Prostate gland (tissue), 2 donors: ENCODE data around the gene CRIP3.

ENCODE experiments used
- CTCF ChIP-seq, 4 experiments: fragments of 200-600 bp in 2 of 4; fragments of 450-650 bp in 2 of 4; sonication (generic) in 2 of 4; IDR thresholded peaks; 1 replicate in 3 of 4; 2 replicates in 1 of 4; pipeline ENCODE4 v1.5.1; 2016 to 2019; ENCODE audit warnings: antibody characterized with exemption in 4 of 4, mild to moderate bottlenecking in 2 of 4, moderate library complexity in 2 of 4
- POLR2A ChIP-seq: fragments of 450-650 bp; IDR thresholded peaks from one replicate; pipeline ENCODE4 v1.6.1; 2016; ENCODE audit warnings: antibody characterized with exemption, mild to moderate bottlenecking
- POLR2AphosphoS5 ChIP-seq: sonication (generic); formaldehyde crosslinking; IDR thresholded peaks from one replicate; pipeline ENCODE4 v1.6.1; 2017; ENCODE audit warnings: antibody characterized with exemption

- TF ChIP-seq CTCF (IDR thresholded peaks at IDR 0.05) (peak in 3 of 4 experiments; percentile 16 to 55 (median 51)), POLR2AphosphoS5 (peak; percentile 35), POLR2A (no peak)
Observed at GRCh38 chr6:43334466-43335095, 26.0 kb upstream of the CRIP3 start.
